HEK293 (cell line): ENCODE data around the gene UCK1.

Source experiments
- GFI1B ChIP-seq: fragments of 450-650 bp; formaldehyde crosslinking; IDR thresholded peaks from 2 replicates; pipeline ENCODE4 v1.5.1; 2016; ENCODE audit warnings: missing biosample characterization, missing genetic modification characterization
- HOXA7 ChIP-seq: sonication (generic); formaldehyde crosslinking; IDR thresholded peaks from 2 replicates; pipeline ENCODE4 v1.8.1; 2022; ENCODE audit warnings: missing genetic modification reagents, borderline replicate concordance
- KLF1 ChIP-seq: fragments of 450-650 bp; formaldehyde crosslinking; IDR thresholded peaks from 2 replicates; pipeline ENCODE4 v1.5.1; 2016; ENCODE audit warnings: missing biosample characterization, missing genetic modification characterization
- KLF16 ChIP-seq: fragments of 450-650 bp; formaldehyde crosslinking; IDR thresholded peaks from 2 replicates; pipeline ENCODE4 v1.5.1; 2017; ENCODE audit warnings: missing biosample characterization, missing genetic modification characterization
- MYNN ChIP-seq: fragments of 450-650 bp; formaldehyde crosslinking; IDR thresholded peaks from 2 replicates; pipeline ENCODE4 v1.5.1; 2016; ENCODE audit warnings: missing biosample characterization, missing genetic modification characterization, borderline replicate concordance
- SP2 ChIP-seq: fragments of 450-650 bp; formaldehyde crosslinking; IDR thresholded peaks from 2 replicates; pipeline ENCODE4 v1.5.1; 2016; ENCODE audit warnings: missing biosample characterization, missing genetic modification characterization
- SP7 ChIP-seq: fragments of 450-650 bp; formaldehyde crosslinking; IDR thresholded peaks from 2 replicates; pipeline ENCODE4 v1.5.1; 2016; ENCODE audit warnings: missing biosample characterization, missing genetic modification characterization
- TRIM28 ChIP-seq: IDR thresholded peaks from 2 replicates; pipeline ENCODE4 v1.6.1; 2011; ENCODE audit warnings: low read length, control low read depth, borderline replicate concordance
- ZBTB17 ChIP-seq: fragments of 450-650 bp; formaldehyde crosslinking; IDR thresholded peaks from 2 replicates; pipeline ENCODE4 v1.5.1; 2016; ENCODE audit warnings: missing biosample characterization, missing genetic modification characterization
- ZBTB20 ChIP-seq: fragments of 450-650 bp; formaldehyde crosslinking; IDR thresholded peaks from 2 replicates; pipeline ENCODE4 v1.5.1; 2016; ENCODE audit warnings: missing biosample characterization, missing genetic modification characterization
- ZBTB48 ChIP-seq: fragments of 450-650 bp; formaldehyde crosslinking; IDR thresholded peaks from 2 replicates; pipeline ENCODE4 v1.5.1; 2016; ENCODE audit warnings: missing biosample characterization, missing genetic modification characterization
- ZFP3 ChIP-seq: fragments of 450-650 bp; formaldehyde crosslinking; IDR thresholded peaks from 2 replicates; pipeline ENCODE4 v1.5.1; 2016; ENCODE audit warnings: low read depth, missing biosample characterization, missing genetic modification characterization
- ZNF138 ChIP-seq: fragments of 450-650 bp; formaldehyde crosslinking; IDR thresholded peaks from 2 replicates; pipeline ENCODE4 v1.5.1; 2016; ENCODE audit warnings: missing biosample characterization, missing genetic modification characterization, borderline replicate concordance
- ZNF239 ChIP-seq: fragments of 450-650 bp; formaldehyde crosslinking; IDR thresholded peaks from 2 replicates; pipeline ENCODE4 v1.5.1; 2016; ENCODE audit warnings: missing biosample characterization, missing genetic modification characterization
- ZNF302 ChIP-seq: fragments of 450-650 bp; formaldehyde crosslinking; IDR thresholded peaks from 2 replicates; pipeline ENCODE4 v1.5.1; 2016; ENCODE audit warnings: missing biosample characterization, missing genetic modification characterization, low read depth
- ZNF391 ChIP-seq: fragments of 450-650 bp; formaldehyde crosslinking; IDR thresholded peaks from 2 replicates; pipeline ENCODE4 v1.5.1; 2016; ENCODE audit warnings: low read depth, missing biosample characterization, missing genetic modification characterization, borderline replicate concordance
- ZNF596 ChIP-seq: fragments of 450-650 bp; IDR thresholded peaks from 2 replicates; pipeline ENCODE4 v1.5.0; 2018; ENCODE audit warnings: missing biosample characterization, mild to moderate bottlenecking, missing genetic modification characterization, moderate library complexity
- ZNF610 ChIP-seq: fragments of 450-650 bp; formaldehyde crosslinking; IDR thresholded peaks from 2 replicates; pipeline ENCODE4 v1.5.1; 2016; ENCODE audit warnings: missing biosample characterization, missing genetic modification characterization, borderline replicate concordance
- ZNF623 ChIP-seq: fragments of 450-650 bp; formaldehyde crosslinking; IDR thresholded peaks from 2 replicates; pipeline ENCODE4 v1.5.1; 2016; ENCODE audit warnings: missing biosample characterization, missing genetic modification characterization
- ZNF629 ChIP-seq: fragments of 450-650 bp; formaldehyde crosslinking; IDR thresholded peaks from 2 replicates; pipeline ENCODE4 v1.5.1; 2017; ENCODE audit warnings: missing biosample characterization, missing genetic modification characterization
- ZNF76 ChIP-seq: fragments of 450-650 bp; formaldehyde crosslinking; IDR thresholded peaks from 2 replicates; pipeline ENCODE4; 2016; ENCODE audit warnings: low read depth, missing biosample characterization, missing genetic modification characterization, borderline replicate concordance
- ZXDB ChIP-seq: fragments of 450-650 bp; formaldehyde crosslinking; IDR thresholded peaks from 2 replicates; pipeline ENCODE4 v1.5.1; 2016; ENCODE audit warnings: missing biosample characterization, missing genetic modification characterization
- TF ChIP-seq, protein P1 (sequence below): fragments of 450-650 bp; formaldehyde crosslinking; optimal IDR thresholded peaks from 2 replicates; pipeline ENCODE3; 2016; ENCODE audit warnings: missing biosample characterization, mild to moderate bottlenecking, missing genetic modification characterization
- TF ChIP-seq, protein P2 (sequence below): fragments of 450-650 bp; formaldehyde crosslinking; IDR thresholded peaks from 2 replicates; pipeline ENCODE4 v1.5.1; 2017; ENCODE audit warnings: missing biosample characterization, mild to moderate bottlenecking, missing genetic modification characterization, moderate library complexity
- TF ChIP-seq, protein P3 (sequence below): fragments of 450-650 bp; formaldehyde crosslinking; conservative IDR thresholded peaks from 2 replicates; pipeline ENCODE4 v1.5.1; 2016; ENCODE audit warnings: low read depth, missing biosample characterization, missing genetic modification characterization
- TF ChIP-seq, protein P4 (sequence below): fragments of 450-650 bp; formaldehyde crosslinking; IDR thresholded peaks from 2 replicates; pipeline ENCODE4 v1.5.1; 2016; ENCODE audit warnings: missing biosample characterization, missing genetic modification characterization
- TF ChIP-seq, protein P5 (sequence below): sonication (generic); formaldehyde crosslinking; IDR thresholded peaks from 2 replicates; pipeline ENCODE4 v1.8.1; 2022; ENCODE audit warnings: mild to moderate bottlenecking, moderate library complexity, missing genetic modification reagents

Gene UCK1

DNA sequence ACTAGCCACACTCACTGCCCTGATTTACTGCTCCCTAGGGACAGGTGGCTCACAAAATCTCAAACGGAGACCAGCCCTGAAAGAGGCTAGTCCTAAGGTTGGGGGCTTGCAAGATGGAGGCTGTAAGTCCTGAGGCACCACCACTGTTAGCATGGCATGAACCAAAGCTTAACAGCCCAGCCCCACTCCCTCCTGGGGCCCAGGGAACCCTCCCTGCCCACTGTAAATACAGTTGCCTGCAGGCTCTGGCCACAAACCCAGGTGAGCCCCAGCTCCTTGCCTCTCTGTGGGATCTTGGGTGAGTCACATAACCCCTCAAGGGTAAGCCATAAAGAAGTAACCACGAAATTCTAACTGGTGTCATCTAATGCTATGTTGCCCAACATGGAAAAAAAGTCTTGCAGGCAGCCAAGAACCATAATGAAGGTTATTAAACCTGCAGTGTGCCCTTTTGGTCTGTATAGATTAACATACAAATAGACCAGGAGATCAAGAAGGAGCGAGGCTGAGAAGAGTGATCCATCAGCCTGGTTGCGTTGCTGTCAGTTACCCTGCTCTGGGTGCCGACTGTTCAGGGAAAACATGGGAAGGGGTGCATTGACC, 30.0 kb downstream of the UCK1 start (continued):
- no peak for TF ChIP-seq ZXDB (tag by site-specific recombination)
- no peak for TF ChIP-seq TRIM28
- no peak for TF ChIP-seq ZNF391 (tag by site-specific recombination)
- TF ChIP-seq GFI1B, result no peak
- TF ChIP-seq MYNN (tag by site-specific recombination), result no peak
- no peak for TF ChIP-seq ZFP3 (tag by site-specific recombination)
- peak; percentile 86 for TF ChIP-seq SP7 (tag by site-specific recombination)
- TF ChIP-seq, protein P1, sequence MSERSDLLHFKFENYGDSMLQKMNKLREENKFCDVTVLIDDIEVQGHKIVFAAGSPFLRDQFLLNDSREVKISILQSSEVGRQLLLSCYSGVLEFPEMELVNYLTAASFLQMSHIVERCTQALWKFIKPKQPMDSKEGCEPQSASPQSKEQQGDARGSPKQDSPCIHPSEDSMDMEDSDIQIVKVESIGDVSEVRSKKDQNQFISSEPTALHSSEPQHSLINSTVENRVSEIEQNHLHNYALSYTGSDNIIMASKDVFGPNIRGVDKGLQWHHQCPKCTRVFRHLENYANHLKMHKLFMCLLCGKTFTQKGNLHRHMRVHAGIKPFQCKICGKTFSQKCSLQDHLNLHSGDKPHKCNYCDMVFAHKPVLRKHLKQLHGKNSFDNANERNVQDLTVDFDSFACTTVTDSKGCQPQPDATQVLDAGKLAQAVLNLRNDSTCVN, result no peak
- no peak for TF ChIP-seq HOXA7 (CRISPR knock-in tag)
- TF ChIP-seq ZNF302, result no peak
- no peak for TF ChIP-seq KLF16 (tag by site-specific recombination)
- TF ChIP-seq ZNF596 (tag by site-specific recombination), result no peak
- peak; percentile 60 for TF ChIP-seq ZBTB17 (tag by site-specific recombination)
- TF ChIP-seq, protein P2, sequence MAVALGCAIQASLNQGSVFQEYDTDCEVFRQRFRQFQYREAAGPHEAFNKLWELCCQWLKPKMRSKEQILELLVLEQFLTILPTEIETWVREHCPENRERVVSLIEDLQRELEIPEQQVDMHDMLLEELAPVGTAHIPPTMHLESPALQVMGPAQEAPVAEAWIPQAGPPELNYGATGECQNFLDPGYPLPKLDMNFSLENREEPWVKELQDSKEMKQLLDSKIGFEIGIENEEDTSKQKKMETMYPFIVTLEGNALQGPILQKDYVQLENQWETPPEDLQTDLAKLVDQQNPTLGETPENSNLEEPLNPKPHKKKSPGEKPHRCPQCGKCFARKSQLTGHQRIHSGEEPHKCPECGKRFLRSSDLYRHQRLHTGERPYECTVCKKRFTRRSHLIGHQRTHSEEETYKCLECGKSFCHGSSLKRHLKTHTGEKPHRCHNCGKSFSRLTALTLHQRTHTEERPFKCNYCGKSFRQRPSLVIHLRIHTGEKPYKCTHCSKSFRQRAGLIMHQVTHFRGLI (tag by site-specific recombination), result no peak
- no peak for TF ChIP-seq ZNF76
- no peak for TF ChIP-seq ZNF239 (tag by site-specific recombination)
- TF ChIP-seq ZBTB48, result peak; percentile 84
- peak; percentile 75 for TF ChIP-seq ZBTB20
- TF ChIP-seq ZNF623, result no peak
- TF ChIP-seq, protein P3, sequence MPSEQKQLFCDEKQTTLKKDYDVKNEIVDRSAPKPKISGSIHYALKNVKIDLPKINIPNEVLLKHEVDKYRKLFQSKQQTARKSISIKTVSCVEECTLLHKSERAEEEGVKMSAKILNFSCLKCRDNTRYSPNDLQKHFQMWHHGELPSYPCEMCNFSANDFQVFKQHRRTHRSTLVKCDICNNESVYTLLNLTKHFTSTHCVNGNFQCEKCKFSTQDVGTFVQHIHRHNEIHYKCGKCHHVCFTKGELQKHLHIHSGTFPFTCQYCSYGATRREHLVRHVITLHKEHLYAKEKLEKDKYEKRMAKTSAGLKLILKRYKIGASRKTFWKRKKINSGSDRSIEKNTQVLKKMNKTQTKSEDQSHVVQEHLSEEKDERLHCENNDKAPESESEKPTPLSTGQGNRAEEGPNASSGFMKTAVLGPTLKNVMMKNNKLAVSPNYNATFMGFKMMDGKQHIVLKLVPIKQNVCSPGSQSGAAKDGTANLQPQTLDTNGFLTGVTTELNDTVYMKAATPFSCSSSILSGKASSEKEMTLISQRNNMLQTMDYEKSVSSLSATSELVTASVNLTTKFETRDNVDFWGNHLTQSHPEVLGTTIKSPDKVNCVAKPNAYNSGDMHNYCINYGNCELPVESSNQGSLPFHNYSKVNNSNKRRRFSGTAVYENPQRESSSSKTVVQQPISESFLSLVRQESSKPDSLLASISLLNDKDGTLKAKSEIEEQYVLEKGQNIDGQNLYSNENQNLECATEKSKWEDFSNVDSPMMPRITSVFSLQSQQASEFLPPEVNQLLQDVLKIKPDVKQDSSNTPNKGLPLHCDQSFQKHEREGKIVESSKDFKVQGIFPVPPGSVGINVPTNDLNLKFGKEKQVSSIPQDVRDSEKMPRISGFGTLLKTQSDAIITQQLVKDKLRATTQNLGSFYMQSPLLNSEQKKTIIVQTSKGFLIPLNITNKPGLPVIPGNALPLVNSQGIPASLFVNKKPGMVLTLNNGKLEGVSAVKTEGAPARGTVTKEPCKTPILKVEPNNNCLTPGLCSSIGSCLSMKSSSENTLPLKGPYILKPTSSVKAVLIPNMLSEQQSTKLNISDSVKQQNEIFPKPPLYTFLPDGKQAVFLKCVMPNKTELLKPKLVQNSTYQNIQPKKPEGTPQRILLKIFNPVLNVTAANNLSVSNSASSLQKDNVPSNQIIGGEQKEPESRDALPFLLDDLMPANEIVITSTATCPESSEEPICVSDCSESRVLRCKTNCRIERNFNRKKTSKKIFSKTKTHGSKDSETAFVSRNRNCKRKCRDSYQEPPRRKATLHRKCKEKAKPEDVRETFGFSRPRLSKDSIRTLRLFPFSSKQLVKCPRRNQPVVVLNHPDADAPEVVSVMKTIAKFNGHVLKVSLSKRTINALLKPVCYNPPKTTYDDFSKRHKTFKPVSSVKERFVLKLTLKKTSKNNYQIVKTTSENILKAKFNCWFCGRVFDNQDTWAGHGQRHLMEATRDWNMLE (tag by site-specific recombination), result no peak
- no peak for TF ChIP-seq ZNF138 (tag by site-specific recombination)
- TF ChIP-seq, protein P4, sequence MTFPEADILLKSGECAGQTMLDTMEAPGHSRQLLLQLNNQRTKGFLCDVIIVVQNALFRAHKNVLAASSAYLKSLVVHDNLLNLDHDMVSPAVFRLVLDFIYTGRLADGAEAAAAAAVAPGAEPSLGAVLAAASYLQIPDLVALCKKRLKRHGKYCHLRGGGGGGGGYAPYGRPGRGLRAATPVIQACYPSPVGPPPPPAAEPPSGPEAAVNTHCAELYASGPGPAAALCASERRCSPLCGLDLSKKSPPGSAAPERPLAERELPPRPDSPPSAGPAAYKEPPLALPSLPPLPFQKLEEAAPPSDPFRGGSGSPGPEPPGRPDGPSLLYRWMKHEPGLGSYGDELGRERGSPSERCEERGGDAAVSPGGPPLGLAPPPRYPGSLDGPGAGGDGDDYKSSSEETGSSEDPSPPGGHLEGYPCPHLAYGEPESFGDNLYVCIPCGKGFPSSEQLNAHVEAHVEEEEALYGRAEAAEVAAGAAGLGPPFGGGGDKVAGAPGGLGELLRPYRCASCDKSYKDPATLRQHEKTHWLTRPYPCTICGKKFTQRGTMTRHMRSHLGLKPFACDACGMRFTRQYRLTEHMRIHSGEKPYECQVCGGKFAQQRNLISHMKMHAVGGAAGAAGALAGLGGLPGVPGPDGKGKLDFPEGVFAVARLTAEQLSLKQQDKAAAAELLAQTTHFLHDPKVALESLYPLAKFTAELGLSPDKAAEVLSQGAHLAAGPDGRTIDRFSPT (tag by site-specific recombination), result 0 out of 2 replicates have a peak, but pooled peaks have one; percentile 33
- TF ChIP-seq, protein P5, sequence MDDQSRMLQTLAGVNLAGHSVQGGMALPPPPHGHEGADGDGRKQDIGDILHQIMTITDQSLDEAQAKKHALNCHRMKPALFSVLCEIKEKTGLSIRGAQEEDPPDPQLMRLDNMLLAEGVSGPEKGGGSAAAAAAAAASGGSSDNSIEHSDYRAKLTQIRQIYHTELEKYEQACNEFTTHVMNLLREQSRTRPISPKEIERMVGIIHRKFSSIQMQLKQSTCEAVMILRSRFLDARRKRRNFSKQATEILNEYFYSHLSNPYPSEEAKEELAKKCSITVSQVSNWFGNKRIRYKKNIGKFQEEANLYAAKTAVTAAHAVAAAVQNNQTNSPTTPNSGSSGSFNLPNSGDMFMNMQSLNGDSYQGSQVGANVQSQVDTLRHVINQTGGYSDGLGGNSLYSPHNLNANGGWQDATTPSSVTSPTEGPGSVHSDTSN (CRISPR knock-in tag), result no peak
- no peak for TF ChIP-seq ZNF610 (tag by site-specific recombination)
- 0 out of 2 replicates have a peak, but pooled peaks have one; percentile 9 for TF ChIP-seq SP2
- no peak for TF ChIP-seq KLF1 (tag by site-specific recombination)
- peak; percentile 64 for TF ChIP-seq ZNF629 (tag by site-specific recombination)
